ENCODE measurements around the gene UBE2E2.
A peak's percentile ranks its signal among the peaks of the same experiment; 100 is the strongest.

UBE2E2 gene

DNA sequence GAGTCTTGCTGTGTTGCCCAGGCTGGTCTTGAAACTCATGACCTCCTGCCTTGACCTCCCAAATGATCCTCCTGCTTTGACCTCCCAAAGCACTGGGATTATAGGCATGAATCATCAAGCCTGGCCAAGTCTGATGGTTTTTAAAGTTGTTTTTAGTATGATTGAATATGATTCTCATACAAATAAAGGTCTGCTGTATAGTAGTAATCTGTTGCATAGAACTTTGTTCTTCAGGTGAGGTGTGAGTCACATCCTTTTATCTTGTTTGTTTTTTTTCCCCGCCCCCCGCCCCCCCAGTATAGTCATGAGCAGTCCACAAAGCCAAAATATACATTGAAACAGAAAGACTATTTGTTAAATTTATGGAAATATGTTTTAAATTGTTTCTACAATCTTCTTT, 39.0 kb downstream of the UBE2E2 start:
- no peak for DNase-seq

DNA sequence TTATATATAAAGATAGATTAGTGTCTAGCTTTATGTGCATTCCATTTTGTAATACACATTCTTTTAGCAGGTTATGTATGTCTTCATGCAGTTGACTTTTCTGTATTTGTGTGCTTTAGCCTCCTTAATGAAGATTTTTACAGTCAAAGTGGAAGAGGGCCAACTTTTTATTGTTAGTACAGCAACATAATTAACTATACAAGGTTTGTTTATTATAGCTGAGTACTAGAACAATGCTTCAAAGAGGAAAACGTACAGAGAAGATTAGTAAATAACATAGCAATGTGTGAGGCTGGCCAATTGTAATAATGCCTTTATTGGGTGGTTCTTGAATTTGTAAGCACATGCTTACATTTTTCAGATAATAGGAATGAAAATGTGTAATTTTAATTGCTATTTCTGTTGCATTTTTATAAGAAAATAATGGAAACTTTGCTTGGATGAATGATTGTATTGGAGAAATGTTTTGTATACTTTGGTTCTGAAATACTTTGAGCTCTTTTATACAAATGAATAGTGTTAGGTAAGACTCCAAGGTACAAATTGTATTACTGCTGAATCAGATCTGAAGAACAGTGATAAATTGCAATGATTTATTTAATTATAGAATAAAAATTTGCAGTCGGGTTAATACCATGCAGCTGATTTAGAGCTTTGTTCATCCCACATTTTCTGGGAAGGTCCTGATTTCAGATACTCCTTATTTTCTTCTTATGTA, 41.4 kb downstream of the UBE2E2 start:
- DNase-seq, result peak; percentile 18

- DNase-seq, result no peak
These were observed 43.5 kb downstream of the UBE2E2 start for GRCh38 chr3:23246651-23247050.

DNA sequence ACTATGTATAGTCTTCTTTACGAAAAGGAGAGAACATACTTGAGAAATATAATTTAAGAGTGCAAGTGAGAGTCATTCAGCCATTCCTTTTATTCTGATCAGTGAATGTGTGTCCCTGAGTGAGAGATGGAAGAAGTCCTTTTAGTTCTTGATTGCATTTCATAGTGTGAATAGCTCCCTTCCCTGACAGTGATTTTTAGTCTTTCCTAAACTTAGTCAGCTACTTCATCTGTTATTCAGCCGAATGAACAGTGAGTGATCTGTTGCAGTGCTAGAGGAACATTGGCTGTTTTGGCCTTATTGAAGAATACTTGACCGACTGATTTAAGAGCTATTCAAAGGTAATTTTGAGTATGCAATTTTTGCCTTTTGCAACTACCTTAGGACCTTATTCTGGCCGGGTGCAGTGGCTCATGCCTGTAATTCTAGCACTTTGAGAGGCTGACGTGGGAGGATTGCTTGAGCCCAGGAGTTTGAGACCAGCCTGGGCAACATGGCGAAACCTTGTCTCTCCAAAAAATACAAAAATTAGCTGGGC, 45.5 kb downstream of the UBE2E2 start:
- DNase-seq, result no peak

DNA sequence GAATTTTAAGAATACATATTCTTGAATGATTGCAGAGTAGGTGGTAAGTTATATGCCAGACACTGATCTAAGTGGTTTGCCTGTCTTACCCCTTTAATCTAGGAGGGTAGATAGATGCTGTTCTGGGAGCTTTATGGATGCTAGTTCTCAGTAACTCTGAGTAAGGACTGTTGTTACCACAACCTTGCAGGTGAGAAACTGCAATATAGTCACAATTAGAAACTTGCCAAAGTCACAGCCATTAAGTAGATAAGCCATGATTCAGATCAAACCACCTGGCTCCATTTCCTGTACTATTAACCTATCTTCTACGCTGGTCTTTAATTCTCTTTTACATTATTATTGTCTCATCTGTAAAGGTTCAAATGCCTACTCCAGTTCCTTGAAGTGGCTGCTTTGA, 46.8 kb downstream of the UBE2E2 start:
- no peak for DNase-seq

- no peak for DNase-seq
These were observed 49.0 kb downstream of the UBE2E2 start for GRCh38 chr3:23252122-23252521.

GRCh38 chr3:23253214-23253613, 50.1 kb downstream of the UBE2E2 start:
- no peak for DNase-seq

GRCh38 chr3:23254282-23254681, 51.2 kb downstream of the UBE2E2 start:
- no peak for DNase-seq

GRCh38 chr3:23254835-23255234, 51.7 kb downstream of the UBE2E2 start:
- no peak for DNase-seq

GRCh38 chr3:23256741-23257435, 53.8 kb downstream of the UBE2E2 start:
- DNase-seq, result no peak

- DNase-seq, result no peak
These were observed 55.0 kb downstream of the UBE2E2 start for GRCh38 chr3:23258110-23258509.

DNA sequence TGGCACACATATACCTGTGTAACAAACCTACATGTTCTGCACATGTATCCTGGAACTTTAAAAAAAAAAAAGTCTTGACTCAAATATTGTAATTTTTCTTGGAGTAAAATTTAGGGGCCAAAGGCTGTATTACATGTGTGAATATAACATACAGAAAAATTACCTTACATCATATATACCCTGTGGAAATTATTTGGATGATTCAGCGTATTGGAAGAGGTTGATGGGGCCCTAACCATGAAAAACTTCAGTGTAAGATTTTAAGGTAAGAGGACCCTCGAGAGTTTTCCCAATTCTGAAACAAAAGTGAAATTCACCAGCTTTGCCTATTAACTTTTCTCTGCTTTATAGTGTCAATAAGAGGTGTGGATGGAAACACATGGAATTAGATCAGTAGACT, 56.4 kb downstream of the UBE2E2 start:
- DNase-seq, result no peak

DNA sequence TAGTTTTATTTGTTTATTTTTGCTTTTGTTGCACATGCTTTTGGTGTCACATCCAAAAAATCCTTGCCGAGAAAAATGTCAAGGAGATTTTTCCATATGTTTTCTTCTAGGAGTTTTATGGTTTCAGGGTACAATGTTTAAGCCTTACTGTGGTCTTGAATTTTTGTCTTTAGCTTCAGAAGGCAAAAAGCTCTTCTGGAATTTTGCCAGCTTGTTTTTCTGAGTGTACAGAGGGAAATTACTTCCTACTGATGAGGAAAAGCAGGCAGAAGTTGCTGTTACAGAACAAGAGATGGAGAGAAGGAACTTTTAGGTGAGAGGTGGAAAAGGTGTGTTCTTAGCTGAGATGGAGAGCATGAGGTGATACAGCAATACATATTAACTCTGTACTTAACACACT, 59.6 kb downstream of the UBE2E2 start:
- no peak for DNase-seq

- DNase-seq, result no peak
These were observed 60.7 kb downstream of the UBE2E2 start for GRCh38 chr3:23263796-23264195.

GRCh38 chr3:23264413-23264812, 61.3 kb downstream of the UBE2E2 start:
- no peak for DNase-seq

GRCh38 chr3:23270423-23270822, 67.3 kb downstream of the UBE2E2 start:
- DNase-seq, result no peak

DNA sequence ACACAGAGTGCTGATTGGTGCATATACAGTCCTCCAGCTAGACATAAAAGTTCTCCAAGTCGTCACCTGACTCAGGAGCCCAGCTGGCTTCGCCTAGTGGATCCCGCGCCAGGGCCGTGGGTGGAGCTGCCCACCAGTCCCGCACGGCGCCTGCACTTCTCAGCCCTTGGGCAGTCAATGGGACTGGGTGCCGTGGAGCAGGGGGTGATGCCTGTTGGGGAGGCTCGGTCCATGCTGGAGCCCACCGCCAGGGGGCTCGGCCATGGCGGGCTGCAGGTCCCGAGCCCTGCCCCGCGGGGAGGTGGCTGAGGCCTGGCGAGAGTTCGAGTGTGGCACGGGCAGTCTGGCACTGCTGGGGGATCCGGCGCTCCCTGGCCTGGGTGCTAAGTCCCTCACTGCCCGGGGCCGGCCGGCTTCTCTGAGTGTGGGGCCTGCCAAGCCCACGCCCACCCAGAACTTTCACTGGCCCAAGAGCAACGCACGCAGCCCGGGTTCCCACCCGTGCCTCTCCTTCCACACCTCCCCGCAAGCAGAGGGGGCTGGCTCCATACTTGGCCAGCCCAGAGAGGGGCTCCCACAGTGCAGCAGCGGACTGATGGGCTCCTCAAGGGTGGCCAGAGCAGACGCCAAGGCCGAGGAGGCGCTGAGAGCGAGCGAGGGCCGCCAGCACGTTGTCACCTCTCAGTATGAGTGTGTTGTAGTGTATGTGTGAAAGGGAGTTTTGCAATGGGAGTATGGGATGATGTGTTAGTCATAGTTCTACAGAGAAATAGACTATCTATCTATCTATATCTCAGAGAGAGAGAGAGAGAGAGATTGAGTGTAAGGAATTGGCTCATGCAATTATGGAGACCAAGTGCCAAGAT, 69.0 kb downstream of the UBE2E2 start:
- no peak for DNase-seq

GRCh38 chr3:23272820-23273219, 69.7 kb downstream of the UBE2E2 start:
- DNase-seq, result no peak

DNA sequence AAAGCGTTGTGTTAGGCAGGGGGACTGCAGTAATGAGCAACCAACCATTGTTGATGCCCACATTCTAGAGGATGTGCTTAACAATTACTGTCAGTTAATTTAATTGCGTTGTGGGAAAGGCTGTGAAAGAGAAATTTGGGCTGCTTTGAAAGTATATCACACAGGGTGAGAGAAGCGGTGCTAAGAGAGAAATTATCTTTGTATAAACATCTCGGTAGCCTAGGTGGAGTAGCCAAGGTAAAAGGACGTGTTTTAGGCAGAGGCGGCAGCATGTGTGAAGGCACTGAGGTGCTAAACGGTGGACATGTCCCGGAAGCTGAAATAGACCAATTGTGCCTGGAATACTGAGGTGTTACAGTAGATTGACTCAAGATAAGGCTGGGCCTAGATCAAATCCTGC, 71.9 kb downstream of the UBE2E2 start:
- DNase-seq, result no peak

GRCh38 chr3:23275814-23276213, 72.7 kb downstream of the UBE2E2 start:
- DNase-seq, result no peak

GRCh38 chr3:23276913-23277658, 74.0 kb downstream of the UBE2E2 start:
- no peak for DNase-seq

DNA sequence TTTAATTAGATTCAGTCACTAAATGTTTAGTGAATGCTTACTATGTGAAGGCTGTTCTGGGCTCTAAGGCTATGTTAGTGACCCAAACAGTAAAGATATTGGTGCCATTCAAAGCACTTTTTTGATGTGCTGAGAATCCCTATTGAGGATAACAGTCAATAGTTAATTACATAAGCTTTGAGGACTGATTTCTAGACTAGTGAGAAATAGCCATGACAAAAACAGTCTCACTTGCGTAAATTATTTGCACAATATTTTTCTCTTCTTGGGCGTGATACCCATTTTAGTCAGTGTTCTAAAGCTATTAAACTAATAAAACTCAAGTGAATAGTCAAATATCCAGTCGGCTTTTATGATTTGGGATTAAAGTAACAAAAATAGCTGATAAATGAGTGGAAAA, 74.6 kb downstream of the UBE2E2 start:
- no peak for DNase-seq

GRCh38 chr3:23283625-23284024, 80.5 kb downstream of the UBE2E2 start:
- no peak for DNase-seq
